ENCODE results near the gene FAH. TPM values are rescaled to one million over a fixed set of nuclear protein-coding genes. Genes with fewer than 3 reads are reported as not detected.

The FAH gene
- total and polyA plus RNA-seq, 9 of the 15 experiments (the other 6 are each of a cell fraction or from before 2014, with no cell fraction given), result 66.8 to 310 (median 103) TPM

DNA sequence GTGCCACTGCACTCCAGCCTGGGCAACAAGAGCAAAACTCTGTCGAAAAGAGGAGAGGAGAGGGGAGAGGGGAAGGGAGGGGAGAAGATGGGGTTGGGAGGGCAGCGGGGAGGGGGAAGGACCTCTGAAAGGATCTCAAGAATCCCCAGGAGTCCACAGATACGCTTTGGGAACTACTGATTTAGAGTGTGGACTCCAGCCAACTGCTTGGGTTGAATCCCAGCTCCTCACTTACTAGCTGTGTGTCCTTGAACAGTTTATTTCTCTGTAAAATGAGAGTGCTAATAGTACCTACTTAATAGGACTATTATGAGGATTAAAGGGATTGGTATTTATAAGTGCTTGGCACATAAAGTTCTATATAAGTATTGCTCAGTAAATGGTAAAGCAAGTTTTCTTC lies 45.0 kb upstream of the FAH start:
- no peaks in the 10 kb centered on the region for H3K9me3 ChIP-seq (replicated peaks; ENCODE audit: control insufficient read depth, insufficient read depth, low read depth, low read length)
- no peak overlapping the region for H3K27ac ChIP-seq (ENCODE audit: extremely low read depth, low read depth, low read length)
- intact Hi-C loops (cut with micrococcal nuclease), result no loop called here
- H3K4me1 ChIP-seq (replicated peaks in 1 of 2; ENCODE audit: control insufficient read depth in 2 of 2, insufficient read depth in 2 of 2, low read length in 2 of 2), result peaks cover 0 to 8% of the 10 kb centered on the region in 2 experiments; a peak in 2 of 5 replicates
- H3K36me3 ChIP-seq (ENCODE audit: control insufficient read depth, insufficient read depth, low read length), result peaks cover 3% of the 10 kb centered on the region; the same call in 2 of the 3 replicates
- 57% methylated on average over 1 of the region's 3 CpGs for WGBS (ENCODE audit: insufficient coverage, low coverage, missing lambda C conversion rate)
- H3K79me2 ChIP-seq (ENCODE audit: control insufficient read depth, insufficient read depth, low read length), result peaks cover 64% of the 10 kb centered on the region
- FAIRE-seq (no peak), DNase-seq (ENCODE audit: extremely low read depth in 1 of 4, low spot score in 3 of 4) (no peak), ATAC-seq (no peak)
- in situ Hi-C loops (cut with MboI), result no loop called here
- H3K9me1 ChIP-seq (ENCODE audit: control insufficient read depth, insufficient read depth, low read length), result no peaks in the 10 kb centered on the region
- H3K4me3 ChIP-seq, result no peak overlapping the region
- no peak overlapping the region for H3K9ac ChIP-seq (ENCODE audit: insufficient read depth in 1 of 2, low read depth in 2 of 2, low read length in 2 of 2)
- no peak overlapping the region for H3K4me2 ChIP-seq (ENCODE audit: insufficient read depth, low read length)
- H2AFZ ChIP-seq (ENCODE audit: low read depth, low read length), result no peak overlapping the region
- peaks cover 5% of the 10 kb centered on the region; the same call in 1 of the 2 replicates for H4K20me1 ChIP-seq (replicated peaks; ENCODE audit: control insufficient read depth, insufficient read depth, low read length)
- ChIA-PET CTCF (ENCODE audit: low intra/inter-chr PET ratio) (no interaction called here), POLR2A (interaction anchor here (0.7 kb wide), 1 partner anchor 81 kb away, joined by 3 read pairs; no protein-coding TSS in a partner anchor)
- BruUV-seq (replicated peaks), result no TSS peak
- H3K27me3 ChIP-seq (ENCODE audit: control insufficient read depth in 2 of 2, insufficient read depth in 2 of 2, low read length in 2 of 2), result no peaks in the 10 kb centered on the region
- TF ChIP-seq TFAM (CRISPR knock-in tag; conservative IDR thresholded peaks at IDR 0.05) (no peak), ESRRA (IDR thresholded peaks at IDR 0.05; ENCODE audit: borderline replicate concordance, low read depth) (no peak), FOXK2 (conservative IDR thresholded peaks at IDR 0.05 in 1 of 2, IDR thresholded peaks at IDR 0.05 in 1 of 2; ENCODE audit: low read depth in 2 of 2) (no peak), YY1 (IDR thresholded peaks at IDR 0.05; ENCODE audit: borderline replicate concordance in 1 of 3, control insufficient read depth in 1 of 3, extremely low read depth in 1 of 3, insufficient read depth in 3 of 3, insufficient read length in 1 of 3, insufficient replicate concordance in 2 of 3, low read depth in 1 of 3, low read length in 2 of 3) (no peak), ARID1B (IDR thresholded peaks at IDR 0.05) (no peak)
- TF ChIP-seq, protein P1, sequence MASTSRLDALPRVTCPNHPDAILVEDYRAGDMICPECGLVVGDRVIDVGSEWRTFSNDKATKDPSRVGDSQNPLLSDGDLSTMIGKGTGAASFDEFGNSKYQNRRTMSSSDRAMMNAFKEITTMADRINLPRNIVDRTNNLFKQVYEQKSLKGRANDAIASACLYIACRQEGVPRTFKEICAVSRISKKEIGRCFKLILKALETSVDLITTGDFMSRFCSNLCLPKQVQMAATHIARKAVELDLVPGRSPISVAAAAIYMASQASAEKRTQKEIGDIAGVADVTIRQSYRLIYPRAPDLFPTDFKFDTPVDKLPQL (IDR thresholded peaks at IDR 0.05; ENCODE audit: extremely low read depth, insufficient read length), result no peak
- TF ChIP-seq, protein P2, sequence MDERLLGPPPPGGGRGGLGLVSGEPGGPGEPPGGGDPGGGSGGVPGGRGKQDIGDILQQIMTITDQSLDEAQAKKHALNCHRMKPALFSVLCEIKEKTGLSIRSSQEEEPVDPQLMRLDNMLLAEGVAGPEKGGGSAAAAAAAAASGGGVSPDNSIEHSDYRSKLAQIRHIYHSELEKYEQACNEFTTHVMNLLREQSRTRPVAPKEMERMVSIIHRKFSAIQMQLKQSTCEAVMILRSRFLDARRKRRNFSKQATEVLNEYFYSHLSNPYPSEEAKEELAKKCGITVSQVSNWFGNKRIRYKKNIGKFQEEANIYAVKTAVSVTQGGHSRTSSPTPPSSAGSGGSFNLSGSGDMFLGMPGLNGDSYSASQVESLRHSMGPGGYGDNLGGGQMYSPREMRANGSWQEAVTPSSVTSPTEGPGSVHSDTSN (CRISPR knock-in tag; IDR thresholded peaks at IDR 0.05; ENCODE audit: low read depth), result no peak
- TF ChIP-seq, protein P2 (tag; conservative IDR thresholded peaks at IDR 0.05; ENCODE audit: low read depth), result no peak
- TF ChIP-seq, protein P3, sequence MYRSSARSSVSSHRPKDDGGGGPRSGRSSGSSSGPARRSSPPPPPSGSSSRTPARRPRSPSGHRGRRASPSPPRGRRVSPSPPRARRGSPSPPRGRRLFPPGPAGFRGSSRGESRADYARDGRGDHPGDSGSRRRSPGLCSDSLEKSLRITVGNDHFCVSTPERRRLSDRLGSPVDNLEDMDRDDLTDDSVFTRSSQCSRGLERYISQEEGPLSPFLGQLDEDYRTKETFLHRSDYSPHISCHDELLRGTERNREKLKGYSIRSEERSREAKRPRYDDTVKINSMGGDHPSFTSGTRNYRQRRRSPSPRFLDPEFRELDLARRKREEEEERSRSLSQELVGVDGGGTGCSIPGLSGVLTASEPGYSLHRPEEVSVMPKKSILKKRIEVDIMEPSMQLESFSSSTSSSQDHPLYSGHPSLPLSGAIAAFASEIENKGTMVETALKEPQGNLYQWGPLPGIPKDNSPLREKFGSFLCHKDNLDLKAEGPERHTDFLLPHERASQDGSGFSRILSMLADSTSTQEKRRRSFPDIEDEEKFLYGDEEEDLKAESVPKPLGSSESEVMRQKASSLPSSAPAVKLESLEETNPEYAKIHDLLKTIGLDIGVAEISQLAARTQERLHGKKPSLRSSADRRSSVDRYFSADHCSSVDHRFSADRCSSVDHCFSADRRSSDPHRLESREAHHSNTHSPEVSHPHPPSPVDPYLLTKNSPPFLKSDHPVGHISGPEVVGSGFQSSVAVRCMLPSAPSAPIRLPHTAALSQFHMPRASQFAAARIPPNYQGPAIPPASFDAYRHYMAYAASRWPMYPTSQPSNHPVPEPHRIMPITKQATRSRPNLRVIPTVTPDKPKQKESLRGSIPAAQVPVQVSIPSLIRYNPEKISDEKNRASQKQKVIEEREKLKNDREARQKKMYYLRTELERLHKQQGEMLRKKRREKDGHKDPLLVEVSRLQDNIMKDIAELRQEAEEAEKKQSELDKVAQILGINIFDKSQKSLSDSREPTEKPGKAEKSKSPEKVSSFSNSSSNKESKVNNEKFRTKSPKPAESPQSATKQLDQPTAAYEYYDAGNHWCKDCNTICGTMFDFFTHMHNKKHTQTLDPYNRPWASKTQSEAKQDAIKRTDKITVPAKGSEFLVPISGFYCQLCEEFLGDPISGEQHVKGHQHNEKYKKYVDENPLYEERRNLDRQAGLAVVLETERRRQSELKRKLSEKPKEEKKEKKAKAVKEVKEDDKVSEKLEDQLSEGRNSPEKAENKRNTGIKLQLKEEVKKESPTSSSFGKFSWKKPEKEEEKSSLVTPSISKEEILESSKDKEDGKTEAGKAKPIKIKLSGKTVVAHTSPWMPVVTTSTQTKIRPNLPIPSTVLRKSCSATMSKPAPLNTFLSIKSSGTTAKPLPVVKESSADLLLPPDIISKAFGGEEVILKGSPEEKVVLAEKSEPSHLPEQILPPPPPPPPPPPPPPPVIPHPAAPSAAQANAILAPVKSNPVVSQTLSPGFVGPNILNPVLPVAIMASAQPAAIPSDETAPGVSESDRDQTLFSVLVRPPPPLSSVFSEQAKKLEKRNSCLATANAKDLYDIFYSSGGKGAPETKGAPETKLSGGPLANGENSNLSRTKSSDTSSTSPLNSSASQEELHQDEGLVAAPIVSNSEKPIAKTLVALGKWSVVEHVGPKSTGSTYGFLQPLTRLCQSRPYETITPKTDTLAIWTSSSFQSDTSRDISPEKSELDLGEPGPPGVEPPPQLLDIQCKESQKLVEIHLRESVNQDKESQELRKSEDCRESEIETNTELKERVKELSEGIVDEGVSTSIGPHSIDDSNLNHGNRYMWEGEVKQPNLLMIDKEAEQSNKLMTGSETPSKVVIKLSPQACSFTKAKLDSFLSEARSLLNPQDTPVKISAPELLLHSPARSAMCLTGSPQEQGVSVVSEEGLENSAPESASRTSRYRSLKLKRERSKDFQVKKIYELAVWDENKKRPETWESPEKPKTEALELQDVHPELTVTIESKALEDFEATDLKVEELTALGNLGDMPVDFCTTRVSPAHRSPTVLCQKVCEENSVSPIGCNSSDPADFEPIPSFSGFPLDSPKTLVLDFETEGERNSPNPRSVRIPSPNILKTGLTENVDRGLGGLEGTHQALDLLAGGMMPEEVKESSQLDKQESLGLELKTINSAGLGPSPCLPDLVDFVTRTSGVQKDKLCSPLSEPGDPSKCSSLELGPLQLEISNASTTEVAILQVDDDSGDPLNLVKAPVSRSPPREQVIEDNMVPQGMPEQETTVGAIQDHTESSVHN (IDR thresholded peaks at IDR 0.05; ENCODE audit: borderline replicate concordance in 1 of 2, low read depth in 1 of 2), result no peak

Data from K562 (cell line).